Spleen (tissue), 11 donors: Measurements from ENCODE around the gene TWIST2. TPM values are rescaled to one million over a fixed set of nuclear protein-coding genes. Genes with fewer than 3 reads are reported as not detected.

Source experiments
- DNase-seq: peaks from one replicate; pipeline ENCODE4 v3.0.0-alpha.2; 2020
- H3K27ac ChIP-seq, 8 donors: fragments of 200-600 bp; sonication (generic) in 7 of 8; 1 replicate in 4 of 8; 2 replicates in 4 of 8; pipeline versions ENCODE4 v1.5.0 to v1.8.0; 2016 to 2021; ENCODE audit warnings: inconsistent platforms in 4 of 8, mild to moderate bottlenecking in 4 of 8, moderate library complexity in 1 of 8
- H3K27me3 ChIP-seq, 7 donors: fragments of 200-600 bp; sonication (generic) in 6 of 7; replicated peaks in 1 of 7; 1 replicate in 4 of 7; 2 replicates in 3 of 7; pipeline versions ENCODE4 v1.5.0 to v1.8.0; 2016 to 2021; ENCODE audit warnings: inconsistent platforms in 3 of 7, mild to moderate bottlenecking in 1 of 7
- H3K36me3 ChIP-seq, 6 donors: fragments of 200-600 bp; sonication (generic) in 5 of 6; 1 replicate in 4 of 6; 2 replicates in 2 of 6; pipeline versions ENCODE4 v1.5.0 to v1.8.0; 2016 to 2021; ENCODE audit warnings: inconsistent platforms in 2 of 6
- H3K4me1 ChIP-seq, 6 donors: fragments of 200-600 bp; sonication (generic) in 5 of 6; 1 replicate in 3 of 6; 2 replicates in 3 of 6; pipeline versions ENCODE4 v1.5.0 to v1.8.0; 2016 to 2021; ENCODE audit warnings: inconsistent platforms in 3 of 6
- H3K4me3 ChIP-seq, 8 donors: fragments of 200-600 bp; sonication (generic) in 7 of 8; 1 replicate in 4 of 8; 2 replicates in 4 of 8; pipeline versions ENCODE4 v1.5.0 to v1.8.0; 2016 to 2021; ENCODE audit warnings: inconsistent platforms in 4 of 8, mild to moderate bottlenecking in 4 of 8, moderate library complexity in 2 of 8
- H3K9me3 ChIP-seq, 8 donors: fragments of 200-600 bp; sonication (generic) in 7 of 8; 1 replicate in 4 of 8; 2 replicates in 4 of 8; pipeline versions ENCODE4 v1.5.0 to v1.8.0; 2016 to 2021; ENCODE audit warnings: inconsistent platforms in 4 of 8
- CTCF ChIP-seq, 11 experiments: fragments of 200-600 bp in 7 of 11; fragments of 450-650 bp in 4 of 11; sonication (generic) in 4 of 11; IDR thresholded peaks in 8 of 11; conservative IDR thresholded peaks in 3 of 11; 1 replicate in 7 of 11; 2 replicates in 4 of 11; pipeline versions ENCODE4 v1.4.0 to v1.8.0; 2016 to 2021; ENCODE audit warnings: antibody characterized with exemption in 11 of 11, inconsistent platforms in 4 of 11, mild to moderate bottlenecking in 1 of 11
- POLR2A ChIP-seq, 3 donors: fragments of 450-650 bp; IDR thresholded peaks; one replicate each; pipeline ENCODE4 v1.5.1; 2017; ENCODE audit warnings: antibody characterized with exemption in 3 of 3, mild to moderate bottlenecking in 1 of 3
- POLR2AphosphoS5 ChIP-seq, 3 donors: sonication (generic); formaldehyde crosslinking; IDR thresholded peaks; one replicate each; pipeline ENCODE4 v1.5.1; 2017; ENCODE audit warnings: antibody characterized with exemption in 3 of 3
- WGBS, 5 donors: extraction: QIAGEN DNeasy Blood & Tissue Kit in 3 of 5; methylation state at CpG; one replicate each; pipeline versions ENCODE4 v1.1.5 to v1.1.7; 2013 to 2018; 5-methylcytosine and 5-hydroxymethylcytosine counted together
- intact Hi-C: fragments of 100-400 bp; cut with DNase I; formaldehyde crosslinking; loops from one replicate; pipeline ENCODE4 v1.15.0; 2023; ENCODE audit warnings: low total_unique reads
- polyA plus RNA-seq, 3 donors: library from polyadenylated mRNA; stranded (reverse); fragments of 200-250 nt; gene quantifications; one replicate each; pipeline ENCODE4 v1.2.1, GENCODE V29; 2013
- total RNA-seq, 7 donors: library from RNA; depleted of rRNA in 3 of 7; stranded (reverse); fragments of >200 nt in 3 of 7; fragmentation: NEBNext Ultra II Directional in 4 of 7; extraction: Animal tissue kit (Norgen Biotek cat#: 25700) in 4 of 7; gene quantifications; one replicate each; pipeline versions ENCODE4 v1.1.0 to v1.2.1, GENCODE V29; 2016 to 2021
- donor health status: healthy with polysubstance abuse.
- donor health status: DM: no; HTN: no; CAD: no; lungs with moderate emphysema.
- donor health status: DM: no; HTN: no; CAD: no.
- donor health status: Bipolar disorder and iron deficiency.
- donor health status: healthy.
- donor health status: DM: no; HTN: no; CAD: no.
- donor health status: DM: yes; HTN: yes; CAD: no.

Gene TWIST2
- total and polyA plus RNA-seq, 10 donors, result 1.7 to 9.0 (median 2.4) TPM

- Histone ChIP-seq H3K36me3 (no peaks in the 10 kb centered on the region), H3K4me1 (no peaks in the 10 kb centered on the region), H3K27ac (no peak overlapping the region), H3K27me3 (peaks cover 0 to 21% (median 0%) of the 10 kb centered on the region in 7 donors), H3K9me3 (no peaks in the 10 kb centered on the region), H3K4me3 (no peak overlapping the region)
- intact Hi-C loops, result no loop called here
- WGBS, 5 donors, result 57 to 64% (median 61%) methylated on average over 33 to 43 of the region's 43 CpGs
- DNase-seq, result peak; percentile 70
- TF ChIP-seq POLR2A (IDR thresholded peaks at IDR 0.05) (no peak), POLR2AphosphoS5 (IDR thresholded peaks at IDR 0.05) (no peak), CTCF (IDR thresholded peaks at IDR 0.05 in 8 of 11, conservative IDR thresholded peaks at IDR 0.05 in 3 of 11) (no peak)
Observed at GRCh38 chr2:238908960-238909951, 61.4 kb downstream of the TWIST2 start.

- no peaks in the 10 kb centered on the region for H3K9me3 ChIP-seq
- peaks cover 0 to 36% (median 0%) of the 10 kb centered on the region in 7 donors for H3K27me3 ChIP-seq
- no peaks in the 10 kb centered on the region for H3K4me1 ChIP-seq
- intact Hi-C loops, result no loop called here
- H3K36me3 ChIP-seq, result no peaks in the 10 kb centered on the region
- no peak for DNase-seq
- H3K27ac ChIP-seq, result no peak overlapping the region
- 90 to 95% (median 92%) methylated on average over 7 to 10 of the region's 10 CpGs for WGBS, 5 donors
- no peak overlapping the region for H3K4me3 ChIP-seq
- TF ChIP-seq POLR2A (IDR thresholded peaks at IDR 0.05), result no peak
- no peak for TF ChIP-seq POLR2AphosphoS5 (IDR thresholded peaks at IDR 0.05)
- no peak for TF ChIP-seq CTCF (IDR thresholded peaks at IDR 0.05 in 8 of 11, conservative IDR thresholded peaks at IDR 0.05 in 3 of 11)
Observed at GRCh38 chr2:238910751-238911351, 63.0 kb downstream of the TWIST2 start.

- no peaks in the 10 kb centered on the region for H3K4me1 ChIP-seq
- TF ChIP-seq CTCF (IDR thresholded peaks at IDR 0.05 in 8 of 11, conservative IDR thresholded peaks at IDR 0.05 in 3 of 11) (no peak), POLR2A (IDR thresholded peaks at IDR 0.05) (no peak), POLR2AphosphoS5 (IDR thresholded peaks at IDR 0.05) (no peak)
- no peak overlapping the region for H3K4me3 ChIP-seq
- no peaks in the 10 kb centered on the region for H3K36me3 ChIP-seq
- no peaks in the 10 kb centered on the region for H3K9me3 ChIP-seq
- peaks cover 0 to 40% (median 0%) of the 10 kb centered on the region in 7 donors for H3K27me3 ChIP-seq
- H3K27ac ChIP-seq, result no peak overlapping the region
- peak; percentile 40 for DNase-seq
- intact Hi-C loops, result no loop called here
- 77 to 90% (median 89%) methylated on average over 14 to 21 of the region's 21 CpGs for WGBS, 5 donors
Observed at GRCh38 chr2:238911376-238912227, 63.7 kb downstream of the TWIST2 start.
